Caco-2 (cell line): ENCODE results near the gene ESPN. TPM values are rescaled to one million over a fixed set of nuclear protein-coding genes. Genes with fewer than 3 reads are reported as not detected.

ENCODE experiments used
- BruUV-seq: library from RNA; stranded (reverse); fragments of 400-500 nt; replicated peaks from 2 replicates; lab custom pipeline; 2021; lab: Mats Ljungman, UMichigan
- CTCF ChIA-PET: fragments of 300-600 bp; sonication (Branson Sonifier 250); formaldehyde crosslinking; loops from one replicate; lab custom pipeline; 2022; ENCODE audit warnings: antibody characterized with exemption; lab: Charles Lee
- POLR2A ChIA-PET: fragments of 300-600 bp; sonication (Branson Sonifier 250); formaldehyde crosslinking; loops from one replicate; lab custom pipeline; 2022; ENCODE audit warnings: antibody characterized with exemption; lab: Charles Lee
- DNase-seq, 2 experiments: peaks; one replicate each; pipeline versions ENCODE4 v3.0.0 to v3.0.0-alpha.2; 2020 to 2022
- H3K27me3 ChIP-seq: replicated peaks from 2 replicates; pipeline ENCODE4 v1.6.0; 2011; ENCODE audit warnings: low read length; ENCODE audit not compliant: control insufficient read depth, insufficient read depth
- H3K36me3 ChIP-seq: 2 replicates; pipeline ENCODE4 v1.5.1; 2011; ENCODE audit warnings: low read length; ENCODE audit not compliant: control insufficient read depth, insufficient read depth
- H3K4me1 ChIP-seq: fragments of 250-450 bp; sonication (Bioruptor Pico); 2 replicates; pipeline ENCODE4 v1.5.1; 2020; ENCODE audit warnings: mild to moderate bottlenecking
- H3K4me3 ChIP-seq: 2 replicates; pipeline ENCODE4 v1.5.1; 2011; ENCODE audit warnings: low read depth, mild to moderate bottlenecking, control low read depth, low read length
- H3K9me3 ChIP-seq: fragments of 250-450 bp; sonication (Bioruptor Pico); 2 replicates; pipeline ENCODE4 v1.5.1; 2020; ENCODE audit warnings: mild to moderate bottlenecking, moderate library complexity
- H3K27ac Mint-ChIP-seq: one replicate; pipeline ENCODE4 v1.8.0; 2022; ENCODE audit warnings: mixed read lengths; ENCODE audit not compliant: unreplicated experiment
- H3K27me3 Mint-ChIP-seq: one replicate; pipeline ENCODE4 v1.8.0; 2022; ENCODE audit warnings: mixed read lengths; ENCODE audit not compliant: insufficient read depth, unreplicated experiment
- H3K36me3 Mint-ChIP-seq: one replicate; pipeline ENCODE4 v1.8.0; 2022; ENCODE audit warnings: mild to moderate bottlenecking, mixed read lengths; ENCODE audit not compliant: insufficient read depth, unreplicated experiment
- H3K4me1 Mint-ChIP-seq: one replicate; pipeline ENCODE4 v1.8.0; 2022; ENCODE audit warnings: low read depth, mixed read lengths; ENCODE audit not compliant: unreplicated experiment
- H3K4me3 Mint-ChIP-seq: one replicate; pipeline ENCODE4 v1.8.0; 2022; ENCODE audit warnings: mild to moderate bottlenecking, moderate library complexity, mixed read lengths; ENCODE audit not compliant: unreplicated experiment
- H3K9me3 Mint-ChIP-seq: one replicate; pipeline ENCODE4 v1.8.0; 2022; ENCODE audit warnings: mixed read lengths; ENCODE audit not compliant: unreplicated experiment
- CTCF ChIP-seq, 2 experiments: fragments of 200-600 bp in 1 of 2; IDR thresholded peaks; 1 replicate in 1 of 2; 2 replicates in 1 of 2; pipeline versions ENCODE4 v1.5.1 to v1.8.0; 2011 to 2022; ENCODE audit warnings: antibody characterized with exemption in 1 of 2, control low read depth in 1 of 2, inconsistent platforms in 1 of 2, low read depth in 1 of 2, low read length in 1 of 2, mild to moderate bottlenecking in 1 of 2, moderate library complexity in 1 of 2; ENCODE audit not compliant: insufficient read depth in 1 of 2, severe bottlenecking in 1 of 2, unreplicated experiment in 1 of 2
- intact Hi-C: fragments of 100-400 bp; cut with micrococcal nuclease; formaldehyde crosslinking; loops from one replicate; pipeline ENCODE4 v1.10.0; 2022; ENCODE audit not compliant: unreplicated experiment
- total RNA-seq: library from RNA; stranded (reverse); gene quantifications from 2 replicates; pipeline ENCODE4 v1.2.3, GENCODE V29; 2022

The ESPN gene
- total RNA-seq, 1 experiment from 2014 or later = 16.3 TPM

GRCh38 chr1:6465461-6466005 is 41.0 kb downstream of the ESPN start:
- no peak overlapping the region for H3K4me3 Mint-ChIP-seq
- no peak overlapping the region for H3K27ac Mint-ChIP-seq
- no peak for DNase-seq
- POLR2A ChIA-PET = no interaction called here
- no peaks in the 10 kb centered on the region for H3K27me3 Mint-ChIP-seq
- H3K36me3 Mint-ChIP-seq = peaks cover 12% of the 10 kb centered on the region
- H3K4me3 ChIP-seq = no peak overlapping the region
- no peak for TF ChIP-seq CTCF (IDR thresholded peaks at IDR 0.05; ENCODE audit: insufficient read depth in 1 of 2, low read depth in 1 of 2, low read length in 1 of 2, severe bottlenecking in 1 of 2, unreplicated experiment in 1 of 2)
- CTCF ChIA-PET = no interaction called here
- H3K4me1 Mint-ChIP-seq = no peaks in the 10 kb centered on the region
- H3K36me3 ChIP-seq = peaks cover 5% of the 10 kb centered on the region
- no TSS peak for BruUV-seq
- no peaks in the 10 kb centered on the region for H3K9me3 Mint-ChIP-seq
- no peaks in the 10 kb centered on the region for H3K27me3 ChIP-seq
- no peaks in the 10 kb centered on the region for H3K9me3 ChIP-seq
- H3K4me1 ChIP-seq = no peaks in the 10 kb centered on the region
- intact Hi-C loops = no loop called here

- Mint-ChIP-seq H3K4me3 (no peak within 1 kb of the TSS), H3K36me3 (peaks cover 7% of the 10 kb centered on the region), H3K4me1 (no peaks in the 10 kb centered on the region), H3K9me3 (no peaks in the 10 kb centered on the region), H3K27me3 (no peaks in the 10 kb centered on the region), H3K27ac (no peak within 1 kb of the TSS)
- POLR2A ChIA-PET = no interaction called here
- intact Hi-C loops = no loop called here
- CTCF ChIA-PET = no interaction called here
- DNase-seq = no peak
- no peaks in the 10 kb centered on the region for H3K9me3 ChIP-seq
- peaks cover 5% of the 10 kb centered on the region for H3K36me3 ChIP-seq
- TF ChIP-seq CTCF (IDR thresholded peaks at IDR 0.05; ENCODE audit: insufficient read depth in 1 of 2, low read depth in 1 of 2, low read length in 1 of 2, severe bottlenecking in 1 of 2, unreplicated experiment in 1 of 2) = no peak
- no TSS peak for BruUV-seq
- no peaks in the 10 kb centered on the region for H3K4me1 ChIP-seq
- no peak within 1 kb of the TSS for H3K4me3 ChIP-seq
- H3K27me3 ChIP-seq = no peaks in the 10 kb centered on the region
These were observed 41.4 kb downstream of the ESPN start, which contains the start of gene TNFRSF25 for GRCh38 chr1:6466023-6466422. Gene TNFRSF25, minus strand, starts transcription at chr1:6466173. Its CDS starts 66 bp downstream, at chr1:6466107.

GRCh38 chr1:6466751-6467150 is 42.2 kb downstream of the ESPN start:
- no peaks in the 10 kb centered on the region for H3K27me3 ChIP-seq
- no peaks in the 10 kb centered on the region for H3K9me3 Mint-ChIP-seq
- BruUV-seq = no TSS peak
- H3K36me3 ChIP-seq = peaks cover 5% of the 10 kb centered on the region
- H3K4me1 Mint-ChIP-seq = no peaks in the 10 kb centered on the region
- intact Hi-C loops = no loop called here
- no peak overlapping the region for H3K27ac Mint-ChIP-seq
- ChIA-PET CTCF (no interaction called here), POLR2A (no interaction called here)
- DNase-seq = no peak
- TF ChIP-seq CTCF (IDR thresholded peaks at IDR 0.05; ENCODE audit: insufficient read depth in 1 of 2, low read depth in 1 of 2, low read length in 1 of 2, severe bottlenecking in 1 of 2, unreplicated experiment in 1 of 2) = no peak
- no peak overlapping the region for H3K4me3 ChIP-seq
- no peak overlapping the region for H3K4me3 Mint-ChIP-seq
- peaks cover 1% of the 10 kb centered on the region; the same call in 1 of the 2 replicates for H3K4me1 ChIP-seq
- no peaks in the 10 kb centered on the region for H3K27me3 Mint-ChIP-seq
- peaks cover 7% of the 10 kb centered on the region for H3K36me3 Mint-ChIP-seq
- no peaks in the 10 kb centered on the region for H3K9me3 ChIP-seq
